ENCODE measurements around the gene TRAIP.

The TRAIP gene

DNA sequence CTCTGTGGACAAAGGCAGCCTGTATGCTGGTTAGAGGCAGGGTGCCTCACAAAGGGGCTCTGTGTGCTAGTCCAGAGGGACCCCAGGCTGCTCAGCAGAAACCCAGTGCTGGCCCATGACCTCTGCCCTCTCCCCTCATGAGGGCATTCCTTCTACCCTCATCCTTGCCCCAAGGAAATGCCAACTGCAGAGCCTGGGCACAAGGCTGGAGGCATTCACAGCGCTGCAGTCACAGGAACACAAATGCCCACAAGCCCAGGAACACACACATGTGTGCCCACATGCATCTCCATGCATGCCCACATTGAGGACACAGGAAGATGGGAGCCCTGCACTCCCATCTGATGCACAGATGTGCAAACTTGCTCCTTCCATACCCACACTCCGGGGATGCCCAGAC lies 49.5 kb downstream of the TRAIP start:
- CTCF ChIA-PET: interaction anchor here (1.2 kb wide), 1 partner anchor 100 kb away, joined by 4 read pairs; no protein-coding TSS in a partner anchor
- Histone ChIP-seq H3K36me3 (ENCODE audit: control insufficient read depth in 2 of 2, insufficient read depth in 1 of 2, low read length in 2 of 2) (no peaks in the 10 kb centered on the region), H3K9me3 (ENCODE audit: control insufficient read depth, insufficient read depth, low read depth, low read length) (no peaks in the 10 kb centered on the region), H3K4me1 (ENCODE audit: control insufficient read depth, insufficient read depth, low read length) (no peaks in the 10 kb centered on the region), H3K27ac (ENCODE audit: extremely low read depth, low read depth, low read length) (no peak overlapping the region), H3K4me3 (ENCODE audit: low read depth, low read length) (no peak overlapping the region)
- POLR2A ChIA-PET: no interaction called here
- TF ChIP-seq GLIS1 (tag by site-specific recombination; IDR thresholded peaks at IDR 0.05): no peak
- TF ChIP-seq ZNF549 (tag by site-specific recombination; IDR thresholded peaks at IDR 0.05): no peak
- no peak for TF ChIP-seq ZNF473 (tag by site-specific recombination; IDR thresholded peaks at IDR 0.05)
- TF ChIP-seq ZNF514 (tag by site-specific recombination; IDR thresholded peaks at IDR 0.05): no peak
- TF ChIP-seq, protein P1, sequence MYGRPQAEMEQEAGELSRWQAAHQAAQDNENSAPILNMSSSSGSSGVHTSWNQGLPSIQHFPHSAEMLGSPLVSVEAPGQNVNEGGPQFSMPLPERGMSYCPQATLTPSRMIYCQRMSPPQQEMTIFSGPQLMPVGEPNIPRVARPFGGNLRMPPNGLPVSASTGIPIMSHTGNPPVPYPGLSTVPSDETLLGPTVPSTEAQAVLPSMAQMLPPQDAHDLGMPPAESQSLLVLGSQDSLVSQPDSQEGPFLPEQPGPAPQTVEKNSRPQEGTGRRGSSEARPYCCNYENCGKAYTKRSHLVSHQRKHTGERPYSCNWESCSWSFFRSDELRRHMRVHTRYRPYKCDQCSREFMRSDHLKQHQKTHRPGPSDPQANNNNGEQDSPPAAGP (tag by site-specific recombination; IDR thresholded peaks at IDR 0.05): no peak
- TF ChIP-seq ZNF292 (tag by site-specific recombination; IDR thresholded peaks at IDR 0.05; ENCODE audit: borderline replicate concordance, low read depth): no peak
- no peak for TF ChIP-seq ZBTB21 (tag by site-specific recombination; IDR thresholded peaks at IDR 0.05)
- TF ChIP-seq ZNF791 (tag by site-specific recombination; IDR thresholded peaks at IDR 0.05): no peak

DNA sequence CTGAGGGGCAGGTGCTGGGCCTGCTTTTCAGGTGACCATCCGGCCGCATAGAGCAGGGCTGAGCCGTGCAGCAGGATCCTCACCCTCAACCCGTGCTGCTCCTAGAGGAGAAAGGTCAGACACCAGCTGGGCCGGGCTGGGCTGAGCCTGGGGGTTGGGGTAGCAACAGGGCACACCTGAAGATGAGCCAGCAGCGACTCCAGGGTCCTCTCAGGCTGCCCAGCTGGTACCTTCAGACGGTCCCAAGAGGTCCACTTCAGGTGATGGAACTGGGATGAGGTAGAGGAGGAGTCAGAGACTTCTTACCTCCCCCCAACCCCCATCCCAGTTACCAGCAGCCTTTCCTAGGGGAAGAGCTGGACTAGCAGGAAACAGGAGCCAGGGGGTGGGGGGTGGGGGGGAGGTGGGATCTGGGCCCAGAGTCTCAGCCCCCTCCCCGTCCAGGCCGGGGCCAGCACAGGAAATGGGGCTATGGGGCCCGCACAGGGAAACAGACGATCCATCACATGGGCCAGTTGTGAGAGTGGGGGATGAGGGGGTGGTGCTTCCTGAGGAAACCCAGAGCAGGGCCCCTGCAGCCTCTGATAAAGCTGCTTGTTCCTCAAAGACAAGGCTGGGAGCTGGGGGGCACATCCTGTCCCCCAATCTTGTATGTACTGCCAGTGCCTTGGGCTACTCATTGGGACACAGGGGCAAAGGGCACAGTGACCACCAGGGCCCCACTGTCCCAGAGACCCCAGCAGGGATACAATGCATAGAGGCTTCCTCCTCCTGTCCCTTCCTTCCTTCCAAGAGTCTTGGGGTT lies 50.3 kb downstream of the TRAIP start:
- Histone ChIP-seq H3K4me1 (ENCODE audit: control insufficient read depth, insufficient read depth, low read length) (no peaks in the 10 kb centered on the region), H3K36me3 (ENCODE audit: control insufficient read depth in 2 of 2, insufficient read depth in 1 of 2, low read length in 2 of 2) (no peaks in the 10 kb centered on the region), H3K4me3 (ENCODE audit: low read depth, low read length) (no peak overlapping the region), H3K9me3 (ENCODE audit: control insufficient read depth, insufficient read depth, low read depth, low read length) (no peaks in the 10 kb centered on the region), H3K27ac (ENCODE audit: extremely low read depth, low read depth, low read length) (no peak overlapping the region)
- CTCF ChIA-PET: interaction anchor here (1.2 to 2.0 kb wide), 3 partner anchors 33 to 100 kb away, joined by 4 to 10 read pairs (median 4); no protein-coding TSS in a partner anchor
- TF ChIP-seq ZNF239 (tag by site-specific recombination; IDR thresholded peaks at IDR 0.05) (no peak), ZNF558 (tag by site-specific recombination; IDR thresholded peaks at IDR 0.05) (no peak), ZNF324 (tag by site-specific recombination; IDR thresholded peaks at IDR 0.05) (no peak), KLF7 (tag by site-specific recombination; IDR thresholded peaks at IDR 0.05; ENCODE audit: borderline replicate concordance) (no peak), ZNF707 (tag by site-specific recombination; IDR thresholded peaks at IDR 0.05) (no peak), KLF8 (tag by site-specific recombination; IDR thresholded peaks at IDR 0.05) (no peak), ZBTB17 (tag by site-specific recombination; IDR thresholded peaks at IDR 0.05) (no peak), ZNF311 (tag by site-specific recombination; IDR thresholded peaks at IDR 0.05; ENCODE audit: borderline replicate concordance) (no peak), SETDB1 (IDR thresholded peaks at IDR 0.05; ENCODE audit: insufficient read length, low read length) (no peak), KLF16 (tag by site-specific recombination; IDR thresholded peaks at IDR 0.05) (no peak), ZNF777 (tag by site-specific recombination; IDR thresholded peaks at IDR 0.05; ENCODE audit: borderline replicate concordance) (no peak)
- TF ChIP-seq, protein P2, sequence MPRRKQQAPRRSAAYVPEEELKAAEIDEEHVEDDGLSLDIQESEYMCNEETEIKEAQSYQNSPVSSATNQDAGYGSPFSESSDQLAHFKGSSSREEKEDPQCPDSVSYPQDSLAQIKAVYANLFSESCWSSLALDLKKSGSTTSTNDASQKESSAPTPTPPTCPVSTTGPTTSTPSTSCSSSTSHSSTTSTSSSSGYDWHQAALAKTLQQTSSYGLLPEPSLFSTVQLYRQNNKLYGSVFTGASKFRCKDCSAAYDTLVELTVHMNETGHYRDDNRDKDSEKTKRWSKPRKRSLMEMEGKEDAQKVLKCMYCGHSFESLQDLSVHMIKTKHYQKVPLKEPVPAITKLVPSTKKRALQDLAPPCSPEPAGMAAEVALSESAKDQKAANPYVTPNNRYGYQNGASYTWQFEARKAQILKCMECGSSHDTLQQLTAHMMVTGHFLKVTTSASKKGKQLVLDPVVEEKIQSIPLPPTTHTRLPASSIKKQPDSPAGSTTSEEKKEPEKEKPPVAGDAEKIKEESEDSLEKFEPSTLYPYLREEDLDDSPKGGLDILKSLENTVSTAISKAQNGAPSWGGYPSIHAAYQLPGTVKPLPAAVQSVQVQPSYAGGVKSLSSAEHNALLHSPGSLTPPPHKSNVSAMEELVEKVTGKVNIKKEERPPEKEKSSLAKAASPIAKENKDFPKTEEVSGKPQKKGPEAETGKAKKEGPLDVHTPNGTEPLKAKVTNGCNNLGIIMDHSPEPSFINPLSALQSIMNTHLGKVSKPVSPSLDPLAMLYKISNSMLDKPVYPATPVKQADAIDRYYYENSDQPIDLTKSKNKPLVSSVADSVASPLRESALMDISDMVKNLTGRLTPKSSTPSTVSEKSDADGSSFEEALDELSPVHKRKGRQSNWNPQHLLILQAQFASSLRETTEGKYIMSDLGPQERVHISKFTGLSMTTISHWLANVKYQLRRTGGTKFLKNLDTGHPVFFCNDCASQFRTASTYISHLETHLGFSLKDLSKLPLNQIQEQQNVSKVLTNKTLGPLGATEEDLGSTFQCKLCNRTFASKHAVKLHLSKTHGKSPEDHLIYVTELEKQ (tag by site-specific recombination; IDR thresholded peaks at IDR 0.05; ENCODE audit: borderline replicate concordance): no peak
- TF ChIP-seq, protein P3, sequence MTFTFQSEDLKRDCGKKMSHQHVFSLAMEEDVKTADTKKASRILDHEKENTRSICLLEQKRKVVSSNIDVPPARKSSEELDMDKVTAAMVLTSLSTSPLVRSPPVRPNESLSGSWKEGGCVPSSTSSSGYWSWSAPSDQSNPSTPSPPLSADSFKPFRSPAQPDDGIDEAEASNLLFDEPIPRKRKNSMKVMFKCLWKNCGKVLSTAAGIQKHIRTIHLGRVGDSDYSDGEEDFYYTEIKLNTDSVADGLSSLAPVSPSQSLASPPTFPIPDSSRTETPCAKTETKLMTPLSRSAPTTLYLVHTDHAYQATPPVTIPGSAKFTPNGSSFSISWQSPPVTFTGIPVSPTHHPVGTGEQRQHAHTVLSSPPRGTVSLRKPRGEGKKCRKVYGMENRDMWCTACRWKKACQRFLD (tag by site-specific recombination; IDR thresholded peaks at IDR 0.05): no peak
- POLR2A ChIA-PET: interaction anchor here (0.6 kb wide), 1 partner anchor 14 kb away, joined by 3 read pairs; no protein-coding TSS in a partner anchor
